GM19372 (cell line): ENCODE results near the gene ELOVL3.
A peak's percentile ranks its signal among the peaks of the same experiment; 100 is the strongest.
"Not testable (repeated sequence)": the region's sequence is repeated elsewhere in the genome, so short reads cannot be mapped to it uniquely, and the experiment has no call there.

ENCODE experiments used
- ATAC-seq: cut with Tn5 transposase; IDR thresholded peaks from one replicate; pipeline ENCODE4 v1.9.1; 2021; ENCODE audit warnings: mild to moderate bottlenecking, low read depth, moderate library complexity; ENCODE audit not compliant: unreplicated experiment

Gene ELOVL3, protein sequence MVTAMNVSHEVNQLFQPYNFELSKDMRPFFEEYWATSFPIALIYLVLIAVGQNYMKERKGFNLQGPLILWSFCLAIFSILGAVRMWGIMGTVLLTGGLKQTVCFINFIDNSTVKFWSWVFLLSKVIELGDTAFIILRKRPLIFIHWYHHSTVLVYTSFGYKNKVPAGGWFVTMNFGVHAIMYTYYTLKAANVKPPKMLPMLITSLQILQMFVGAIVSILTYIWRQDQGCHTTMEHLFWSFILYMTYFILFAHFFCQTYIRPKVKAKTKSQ

DNA sequence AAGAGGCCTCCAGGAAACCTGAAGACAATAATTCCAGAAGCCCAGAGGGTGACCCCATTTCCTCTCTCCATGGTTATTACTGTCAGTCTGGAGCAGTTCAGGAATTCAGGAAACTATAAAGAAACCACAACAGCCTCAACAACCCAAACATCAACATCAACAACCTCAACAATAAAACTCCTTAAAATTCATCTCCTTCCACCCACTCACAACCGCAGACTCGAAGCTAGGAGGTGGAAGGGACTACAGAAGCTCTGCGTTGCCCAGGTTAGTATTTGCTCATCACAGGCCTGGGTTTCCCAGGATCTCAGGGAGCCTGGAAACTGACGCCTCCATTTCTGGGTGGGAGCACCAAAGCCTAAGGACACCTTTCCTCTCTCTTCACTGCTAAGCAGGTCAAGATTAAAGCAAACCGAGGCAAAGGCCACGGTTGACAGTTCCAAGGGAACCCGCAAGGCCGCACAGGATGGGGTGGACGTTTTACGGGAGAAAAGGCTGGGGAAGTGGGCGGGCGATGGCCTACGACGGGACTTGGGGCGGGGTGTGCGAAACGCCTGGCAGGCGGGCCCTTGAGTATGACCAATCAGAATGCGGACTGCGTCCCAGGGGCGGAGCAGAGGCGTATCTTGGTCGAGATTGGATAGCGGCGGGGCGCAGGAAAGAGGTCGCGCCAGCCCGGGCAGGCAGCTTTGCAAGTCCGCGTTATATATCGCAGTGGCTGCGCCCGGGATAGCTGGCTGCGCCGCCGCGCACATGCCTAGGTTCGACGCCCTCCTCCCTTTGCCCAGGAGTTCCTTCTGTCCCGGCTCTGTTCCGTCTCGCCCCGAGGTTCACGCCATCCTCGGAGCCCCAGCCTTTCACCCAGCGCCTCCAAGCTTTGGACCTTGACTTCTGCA lies at the start of gene ELOVL3:
ELOVL3 (plus strand) TSS at position 654 of the 896 bp plus-strand sequence. CDS start 250 bp downstream, outside the sequence.
- peak; percentile 95 for ATAC-seq

DNA sequence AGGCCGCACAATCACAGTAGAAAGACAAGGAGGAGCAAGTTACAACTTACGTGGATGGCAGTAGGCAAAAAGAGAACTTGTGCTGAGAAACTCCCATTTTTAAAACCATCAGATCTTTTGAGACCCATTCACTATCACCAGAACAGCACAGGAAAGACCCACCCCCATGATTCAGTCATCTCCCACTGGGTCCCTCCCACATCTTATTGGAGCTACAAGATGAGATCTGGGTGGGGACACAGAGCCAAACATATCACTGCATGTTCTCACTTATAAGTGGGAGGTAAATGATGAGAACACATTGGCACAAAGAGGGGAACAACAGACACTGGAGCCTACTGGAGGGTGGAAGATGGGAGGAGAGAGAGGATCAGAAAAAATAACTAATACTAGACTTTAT lies 41.5 kb upstream of the ELOVL3 start:
- no peak for ATAC-seq

DNA sequence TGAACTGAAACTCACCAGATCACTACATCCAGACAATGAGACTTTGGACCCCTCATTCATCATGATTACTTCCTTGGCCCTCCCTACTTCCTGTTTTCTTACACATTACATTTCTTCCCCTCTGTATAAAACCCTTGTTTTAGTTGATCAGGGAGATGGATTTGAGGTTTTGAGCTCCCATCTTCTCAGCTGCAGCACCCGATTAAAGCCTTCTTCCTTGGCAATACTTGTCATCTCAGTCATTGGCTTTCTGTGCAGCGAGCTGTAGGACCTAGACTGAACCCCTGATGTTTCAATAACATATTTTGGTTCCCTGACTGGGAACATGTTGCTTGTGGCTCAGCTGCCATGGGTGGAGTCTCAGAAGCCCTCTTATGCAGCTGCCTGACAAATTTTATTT lies 40.8 kb upstream of the ELOVL3 start:
- no peak for ATAC-seq

DNA sequence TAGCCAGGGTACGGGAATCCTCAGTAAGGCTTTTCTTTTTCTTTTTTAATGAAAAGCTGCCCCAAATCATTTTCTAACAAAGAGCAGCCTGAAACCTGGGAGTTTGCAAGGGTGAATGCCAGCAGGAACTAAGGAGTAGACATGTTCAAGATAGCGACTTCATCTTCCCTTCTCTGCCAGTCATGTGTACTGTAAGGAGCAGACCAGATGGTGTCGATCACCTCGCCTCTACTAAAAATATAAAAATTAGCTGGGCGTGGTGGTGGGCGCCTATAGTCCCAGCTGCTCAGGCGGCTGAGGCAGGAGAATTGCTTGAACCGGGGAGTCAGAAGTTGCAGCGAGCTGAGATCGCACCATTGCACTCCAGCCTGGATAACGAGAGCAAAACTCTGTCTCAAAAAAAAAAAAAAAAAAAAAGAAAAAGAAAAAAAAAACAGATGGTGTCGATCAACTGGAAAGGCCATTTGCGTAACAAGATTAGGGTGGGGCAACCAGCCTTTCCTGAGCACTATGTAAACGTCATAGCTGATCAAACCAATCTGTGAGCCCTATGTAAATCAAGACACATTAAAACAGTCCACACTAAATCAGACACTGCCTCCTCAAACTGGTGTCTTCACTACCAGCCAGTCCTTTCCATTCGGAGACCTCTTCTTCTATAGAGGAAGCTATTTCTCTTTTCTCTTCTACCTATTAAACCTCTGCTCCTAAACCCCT lies 40.1 kb upstream of the ELOVL3 start:
- no peak for ATAC-seq

DNA sequence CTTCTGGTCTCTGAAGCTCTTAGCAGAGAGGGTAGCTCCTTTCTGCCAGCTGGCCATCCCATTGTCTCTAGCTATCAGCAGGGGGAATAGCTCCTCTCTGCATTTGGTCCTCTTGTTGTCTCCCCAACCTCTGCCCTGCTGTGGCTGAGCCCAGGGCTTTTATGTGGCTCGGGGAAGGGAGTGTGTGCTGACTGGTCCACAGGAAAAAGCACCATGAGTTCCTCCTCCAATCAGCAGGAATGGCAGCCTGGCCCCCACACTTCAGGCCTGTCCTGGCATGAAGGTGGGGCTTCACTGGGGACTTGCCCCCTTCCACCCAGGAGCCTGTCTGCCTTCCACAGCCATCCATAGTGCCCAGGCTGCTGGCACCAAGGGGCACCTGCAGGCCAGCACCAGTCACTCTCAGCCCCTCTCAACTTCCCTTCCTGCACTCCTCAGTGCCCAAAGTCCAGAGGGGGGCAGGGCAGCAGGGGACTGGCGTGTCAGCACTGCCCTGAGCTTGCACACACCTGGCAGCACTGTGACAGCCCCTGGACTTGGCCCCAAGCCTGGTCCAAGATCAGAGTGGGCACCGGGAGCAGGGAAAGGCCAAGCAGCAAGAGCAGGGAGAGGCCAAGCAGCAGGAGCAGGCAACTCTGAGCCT lies 37.7 kb upstream of the ELOVL3 start:
- no peak for ATAC-seq

DNA sequence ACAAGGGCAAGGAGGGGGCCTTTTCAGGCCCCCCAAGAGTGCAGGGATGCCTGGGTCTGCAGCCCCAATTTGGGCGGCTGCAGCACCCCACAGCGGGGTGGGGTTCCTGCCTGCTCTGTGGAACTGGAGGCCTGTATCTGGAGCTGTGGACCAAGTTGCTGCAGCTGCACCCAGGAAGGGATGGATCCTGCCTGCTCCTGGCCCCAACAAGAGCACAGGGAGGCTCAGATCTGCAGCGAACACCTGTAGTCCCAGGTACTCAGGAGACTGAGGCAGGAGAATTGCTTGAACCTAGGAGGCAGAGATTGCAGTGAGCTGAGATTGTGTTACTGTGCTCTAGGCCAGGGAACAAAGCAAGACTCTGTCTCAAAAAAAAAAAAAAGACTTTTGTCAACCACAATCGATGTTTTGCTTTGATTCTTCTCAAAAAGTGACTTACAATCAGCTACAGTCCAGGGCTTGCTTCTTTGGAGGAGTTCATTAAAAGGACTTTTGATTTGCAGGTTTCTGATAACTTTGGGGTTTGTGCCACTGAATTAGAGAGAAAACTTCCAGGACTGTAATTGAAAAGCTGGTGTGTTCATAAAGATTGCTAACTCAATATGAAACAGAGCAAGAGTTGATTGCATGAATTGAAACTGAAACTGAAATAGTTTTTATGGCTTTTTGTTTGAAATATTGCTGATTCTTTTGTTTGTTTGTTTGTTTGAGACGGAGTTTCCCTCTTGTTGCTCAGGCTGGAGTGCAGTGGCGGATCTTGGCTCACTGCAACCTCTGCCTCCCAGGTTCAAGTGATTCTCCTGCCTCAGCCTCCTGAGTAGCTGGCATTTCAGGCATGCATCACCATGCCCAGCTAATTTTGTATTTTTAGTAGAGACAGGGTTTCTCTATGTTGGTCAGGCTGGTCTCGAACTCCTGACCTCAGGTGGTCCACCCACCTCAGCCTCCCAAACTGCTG lies 36.9 kb upstream of the ELOVL3 start:
- not testable (repeated sequence) for ATAC-seq

DNA sequence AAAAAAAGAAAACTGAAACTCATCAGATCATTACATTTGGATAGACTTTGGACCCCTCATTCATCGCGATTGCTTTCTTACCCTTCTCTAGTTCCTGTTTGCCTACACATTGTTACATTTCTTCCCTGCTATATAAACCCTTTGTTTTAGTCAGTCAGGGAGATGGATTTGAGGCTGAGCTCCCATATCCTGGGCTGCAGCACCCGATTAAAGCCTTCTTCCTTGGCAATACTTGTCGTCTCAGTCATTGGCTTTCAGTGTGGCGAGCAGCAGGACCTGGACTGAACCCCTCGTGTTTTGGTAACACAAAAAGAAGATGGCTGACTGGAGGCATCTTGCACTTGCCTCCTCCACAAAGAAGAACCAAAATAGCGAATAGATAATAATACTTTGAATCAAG lies 34.1 kb upstream of the ELOVL3 start:
- no peak for ATAC-seq

DNA sequence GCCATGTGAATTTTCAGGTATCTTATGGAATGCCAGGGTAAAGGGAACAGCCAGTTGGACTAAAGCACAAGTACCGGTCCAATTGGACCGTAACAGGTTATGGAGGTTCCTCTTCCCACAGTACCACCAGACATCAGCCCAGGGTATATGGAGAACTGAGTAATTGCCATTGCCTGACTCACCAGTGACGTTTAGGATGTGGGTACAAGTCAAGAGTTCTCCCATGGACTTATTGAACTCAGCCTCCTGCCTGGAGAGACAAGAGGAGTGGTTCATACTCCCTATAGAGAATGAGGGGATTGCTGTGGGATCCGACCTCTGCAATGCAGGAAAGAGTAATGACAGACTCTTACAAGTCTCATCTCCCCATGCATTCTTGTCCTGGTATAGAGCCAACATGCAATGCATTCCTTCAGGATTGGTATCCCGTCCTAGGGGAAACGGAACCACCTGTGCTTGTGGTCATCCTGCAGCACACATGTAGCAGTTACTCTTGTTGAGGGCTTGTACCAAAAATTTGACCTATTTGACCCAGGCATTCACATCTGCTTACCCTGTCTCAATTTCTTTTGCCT lies 30.7 kb upstream of the ELOVL3 start:
- ATAC-seq = no peak

DNA sequence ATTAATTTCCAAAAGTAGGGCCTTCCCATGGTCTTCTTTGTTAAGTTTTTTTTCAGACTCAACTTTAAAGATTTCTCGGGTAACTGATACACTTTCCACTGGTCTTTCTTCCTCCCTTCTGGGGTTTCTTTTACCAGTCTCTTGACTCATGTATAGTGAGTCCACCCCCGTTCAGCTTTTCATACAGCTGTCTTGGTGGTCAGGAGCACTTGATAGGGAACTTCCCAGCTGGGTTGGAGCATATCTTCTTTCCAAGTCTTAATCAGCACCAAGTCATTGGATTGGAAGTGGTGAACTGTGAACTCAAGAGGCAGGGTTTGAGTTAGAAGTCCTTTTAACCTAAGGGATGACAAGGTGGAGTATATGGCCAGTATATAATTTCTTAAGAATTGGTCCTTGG lies 29.2 kb upstream of the ELOVL3 start:
- no peak for ATAC-seq

DNA sequence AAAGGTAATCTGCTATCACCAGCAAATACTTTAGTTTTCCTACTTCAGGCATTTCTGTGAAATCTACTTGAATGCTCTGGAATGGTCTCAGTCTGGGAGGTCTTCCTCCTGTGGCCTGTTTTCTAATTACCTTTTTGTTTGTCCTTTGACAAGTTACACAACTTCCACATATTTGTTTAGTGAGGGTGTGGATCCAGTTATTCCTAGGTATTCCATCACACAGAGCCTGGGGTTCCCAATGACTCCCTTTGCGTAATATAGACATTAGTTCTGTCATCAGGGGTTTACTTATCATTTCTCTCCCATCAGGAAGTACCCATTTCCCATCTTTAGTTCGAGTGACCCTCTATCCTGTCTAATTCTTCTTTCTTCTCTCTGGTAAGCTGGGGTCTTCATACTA lies 28.1 kb upstream of the ELOVL3 start:
- no peak for ATAC-seq

DNA sequence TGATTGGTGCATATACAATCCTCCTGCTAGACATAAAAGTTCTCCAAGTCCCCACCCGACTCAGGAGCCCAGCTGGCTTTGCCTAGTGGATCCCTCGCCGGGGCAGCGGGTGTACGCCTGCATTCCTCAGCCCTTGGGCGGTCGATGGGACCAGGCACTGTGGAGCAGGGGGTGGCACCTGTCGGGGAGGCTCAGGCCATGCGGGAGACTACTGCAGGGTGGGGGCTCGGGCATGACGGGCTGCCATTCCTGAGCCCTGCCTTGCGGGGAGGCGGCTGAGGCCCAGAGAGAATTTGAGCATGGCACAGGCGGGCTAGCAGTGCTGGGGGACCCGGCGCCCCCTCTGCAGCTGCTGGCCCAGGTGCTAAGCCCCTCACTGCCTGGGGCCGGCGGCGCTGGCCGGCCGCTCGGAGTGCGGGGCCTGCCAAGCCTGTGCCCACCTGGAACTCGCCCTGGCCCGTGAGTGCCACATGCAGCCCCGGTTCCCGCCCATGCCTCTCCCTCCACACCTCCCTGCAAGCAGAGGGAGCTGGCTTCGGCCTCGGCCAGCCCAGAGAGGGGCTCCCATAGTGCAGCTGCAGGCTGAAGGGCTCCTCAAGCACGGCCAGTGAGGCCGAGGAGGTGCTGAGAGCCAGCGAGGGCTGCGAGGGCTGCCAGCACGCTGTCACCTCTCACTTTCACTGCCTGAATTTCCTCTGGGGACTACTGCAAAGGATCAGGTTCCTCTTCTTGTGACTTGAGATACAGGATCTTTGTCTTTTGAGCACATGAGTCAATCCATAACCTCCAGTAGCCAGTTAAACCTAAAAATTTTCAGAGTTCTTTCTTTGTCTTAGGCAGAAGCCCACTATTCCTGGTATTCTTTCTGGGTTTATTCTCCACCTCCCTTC lies 25.1 kb upstream of the ELOVL3 start:
- no peak for ATAC-seq

DNA sequence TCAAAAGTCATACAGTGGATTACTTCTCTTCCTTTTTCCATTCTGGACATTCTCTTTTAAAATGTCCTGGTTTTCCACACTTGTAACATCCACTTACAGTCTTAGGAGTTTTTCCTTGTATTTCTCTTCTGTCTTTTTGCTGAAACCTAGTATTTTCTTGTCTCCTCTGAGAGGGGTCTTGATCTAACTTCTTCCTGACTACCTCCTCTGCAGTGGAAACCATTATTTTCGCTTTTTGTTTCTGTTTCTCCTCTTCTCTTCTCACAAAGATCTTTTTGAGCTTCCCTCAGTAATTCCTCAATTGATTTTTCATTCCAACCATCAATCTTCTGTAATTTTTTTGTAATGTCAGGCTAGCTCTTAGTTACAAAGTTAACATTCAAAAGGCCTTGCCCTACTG lies 23.7 kb upstream of the ELOVL3 start:
- ATAC-seq = no peak

DNA sequence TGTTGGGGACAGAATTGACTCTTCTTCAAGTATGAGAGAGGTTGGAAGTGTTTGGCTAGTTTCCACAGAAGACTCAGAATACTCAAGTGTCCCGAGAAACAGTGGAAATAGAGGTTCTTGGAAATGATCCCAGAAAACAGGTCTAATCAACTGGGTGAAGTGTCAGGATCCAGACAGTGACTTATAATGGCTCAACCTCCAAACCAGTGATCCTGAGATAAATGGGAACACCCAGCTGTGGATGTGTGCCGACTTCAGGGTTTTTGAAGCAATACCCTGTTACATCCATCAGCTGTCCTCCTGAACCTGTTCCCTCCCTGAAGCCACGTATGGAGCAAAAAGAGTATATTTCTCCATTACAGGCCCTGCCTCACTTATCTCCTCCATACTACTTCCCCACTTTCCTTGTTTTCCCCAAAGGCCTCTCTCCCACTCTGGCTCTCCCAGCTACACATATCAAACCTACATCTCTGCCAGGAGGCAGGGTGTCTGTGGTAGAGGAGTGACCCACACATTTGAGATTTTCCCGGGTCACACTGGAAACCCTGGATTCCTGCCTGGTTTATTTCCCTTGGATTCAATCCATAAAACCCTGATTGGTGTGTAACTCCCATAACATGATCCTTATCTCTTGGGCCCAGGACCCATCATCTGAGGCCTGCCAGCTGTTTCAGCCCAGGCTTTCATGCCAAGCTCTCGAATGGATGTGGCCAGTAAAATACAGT lies 17.6 kb upstream of the ELOVL3 start:
- ATAC-seq = no peak

DNA sequence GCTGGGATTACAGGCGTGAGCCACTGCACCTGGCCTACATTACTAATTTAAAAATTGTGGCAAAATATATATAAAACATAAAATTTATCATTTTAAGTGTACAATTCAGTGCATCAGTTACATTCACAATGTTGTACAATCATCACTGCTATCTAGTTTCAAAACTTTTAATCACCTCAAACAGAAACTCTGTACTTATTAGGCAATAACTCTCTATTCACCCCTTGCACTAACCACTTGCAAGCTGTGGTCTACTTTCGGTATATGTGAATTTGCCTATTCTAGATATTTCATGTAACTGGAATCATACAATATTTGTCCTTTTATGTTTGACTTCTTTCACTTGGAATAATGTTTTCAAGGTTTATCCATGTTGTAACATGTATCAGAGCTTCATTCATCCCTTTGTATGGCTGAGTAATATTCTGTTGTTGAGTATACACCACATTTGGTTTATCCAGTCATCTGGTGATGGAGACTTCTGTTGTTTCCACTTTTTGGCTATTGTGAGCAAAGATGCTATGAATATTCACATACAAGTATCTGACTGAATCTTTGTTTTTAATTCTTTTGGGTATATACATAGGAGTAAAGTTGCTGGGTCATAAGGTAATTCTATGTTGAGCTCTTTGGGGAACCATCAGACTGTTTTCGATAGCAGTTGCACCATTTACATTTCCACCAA lies 14.3 kb upstream of the ELOVL3 start:
- ATAC-seq = no peak

DNA sequence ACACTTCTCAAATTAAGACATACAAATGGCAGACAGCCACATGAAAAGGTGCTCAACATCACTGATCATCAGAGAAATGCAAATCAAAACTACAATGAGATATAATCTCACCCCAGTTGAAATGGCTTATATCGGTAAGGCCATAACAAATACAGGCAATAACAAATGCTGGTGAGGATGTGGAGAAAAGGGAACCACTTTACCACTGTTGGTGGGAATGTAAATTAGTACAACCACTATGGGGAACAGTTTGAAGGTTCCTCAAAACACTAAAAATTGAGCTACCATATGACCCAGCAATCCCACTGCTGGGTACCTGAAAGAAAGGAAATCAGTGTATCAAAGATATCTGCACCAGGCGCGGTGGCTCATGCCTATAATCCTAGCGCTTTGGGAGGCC lies 12.5 kb upstream of the ELOVL3 start:
- not testable (repeated sequence) for ATAC-seq

DNA sequence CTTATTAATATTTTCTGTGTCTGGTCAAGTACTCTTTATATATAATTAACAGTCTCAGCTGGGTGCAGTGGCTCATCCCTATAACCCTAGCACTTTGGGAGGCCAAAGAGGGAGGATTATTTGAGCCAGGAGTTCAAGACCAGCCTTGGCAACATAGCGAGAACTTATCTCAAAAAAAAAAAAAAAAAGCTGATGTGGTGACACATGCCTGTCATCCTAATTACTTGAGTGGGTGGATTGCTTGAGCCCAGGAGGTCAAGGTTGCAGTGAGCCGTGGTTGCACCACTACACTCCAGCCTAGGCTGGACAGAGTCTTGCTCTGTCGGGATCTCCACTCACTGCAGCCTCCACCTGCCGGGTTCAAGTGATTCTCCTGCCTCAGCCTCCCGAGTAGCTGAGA lies 6.7 kb upstream of the ELOVL3 start:
- no peak for ATAC-seq

DNA sequence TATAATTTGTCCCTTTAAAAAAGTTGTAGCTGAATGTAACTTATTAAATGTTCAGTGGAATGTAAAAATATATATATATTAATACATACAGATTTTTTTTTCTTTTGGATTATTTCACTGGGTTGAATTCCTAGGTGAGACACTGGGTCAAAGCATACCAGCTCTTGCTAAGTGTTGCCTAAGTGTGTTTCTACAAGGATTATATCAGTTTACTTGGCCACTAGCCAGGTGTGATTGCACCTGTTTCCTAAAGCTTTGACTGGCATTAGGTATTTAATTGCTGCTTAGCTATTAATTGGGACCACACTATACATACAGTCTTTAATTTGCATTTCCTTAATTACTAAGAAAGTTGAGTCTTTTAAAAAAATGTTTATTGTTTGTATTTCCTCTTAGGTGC lies 5.5 kb upstream of the ELOVL3 start:
- ATAC-seq = no peak
